ENCODE measurements around the gene CD58. TPM values are rescaled to one million over a fixed set of nuclear protein-coding genes. Genes with fewer than 3 reads are reported as not detected.

Gene CD58
- total RNA-seq, 1 experiment from 2014 or later = 18.9 TPM

GRCh38 chr1:116529199-116529631, 41.6 kb downstream of the CD58 start:
- DNase-seq = no peak
- Mint-ChIP-seq H3K27me3 (ENCODE audit: unreplicated experiment) (no peaks in the 10 kb centered on the region), H3K4me1 (ENCODE audit: low read depth, unreplicated experiment) (peaks cover 10% of the 10 kb centered on the region), H3K9me3 (ENCODE audit: low read depth, unreplicated experiment) (peaks cover 5% of the 10 kb centered on the region), H3K27ac (ENCODE audit: unreplicated experiment) (no peak overlapping the region), H3K4me3 (ENCODE audit: low read depth, unreplicated experiment) (no peak overlapping the region), H3K36me3 (ENCODE audit: insufficient read depth, unreplicated experiment) (peaks cover 17% of the 10 kb centered on the region)
- CTCF ChIA-PET = no interaction called here
- BruUV-seq (replicated peaks) = no TSS peak
- TF ChIP-seq CTCF (IDR thresholded peaks at IDR 0.05; ENCODE audit: unreplicated experiment) = no peak
- intact Hi-C loops (cut with micrococcal nuclease; ENCODE audit: unreplicated experiment) = no loop called here

GRCh38 chr1:116528329-116529083, 42.3 kb downstream of the CD58 start:
- intact Hi-C loops (cut with micrococcal nuclease; ENCODE audit: unreplicated experiment) = no loop called here
- H3K36me3 Mint-ChIP-seq (ENCODE audit: insufficient read depth, unreplicated experiment) = peaks cover 9% of the 10 kb centered on the region
- no peak overlapping the region for H3K27ac Mint-ChIP-seq (ENCODE audit: unreplicated experiment)
- TF ChIP-seq CTCF (IDR thresholded peaks at IDR 0.05; ENCODE audit: unreplicated experiment) = no peak
- BruUV-seq (replicated peaks) = no TSS peak
- no peaks in the 10 kb centered on the region for H3K27me3 Mint-ChIP-seq (ENCODE audit: unreplicated experiment)
- DNase-seq = no peak
- no peak overlapping the region for H3K4me3 Mint-ChIP-seq (ENCODE audit: low read depth, unreplicated experiment)
- CTCF ChIA-PET = no interaction called here
- peaks cover 5% of the 10 kb centered on the region for H3K9me3 Mint-ChIP-seq (ENCODE audit: low read depth, unreplicated experiment)
- peaks cover 10% of the 10 kb centered on the region for H3K4me1 Mint-ChIP-seq (ENCODE audit: low read depth, unreplicated experiment)

- H3K4me1 Mint-ChIP-seq (ENCODE audit: low read depth, unreplicated experiment) = peaks cover 10% of the 10 kb centered on the region
- TF ChIP-seq CTCF (IDR thresholded peaks at IDR 0.05; ENCODE audit: unreplicated experiment) = no peak
- BruUV-seq (replicated peaks) = no TSS peak
- no peak overlapping the region for H3K27ac Mint-ChIP-seq (ENCODE audit: unreplicated experiment)
- H3K4me3 Mint-ChIP-seq (ENCODE audit: low read depth, unreplicated experiment) = no peak overlapping the region
- CTCF ChIA-PET = no interaction called here
- peaks cover 5% of the 10 kb centered on the region for H3K9me3 Mint-ChIP-seq (ENCODE audit: low read depth, unreplicated experiment)
- no peaks in the 10 kb centered on the region for H3K36me3 Mint-ChIP-seq (ENCODE audit: insufficient read depth, unreplicated experiment)
- H3K27me3 Mint-ChIP-seq (ENCODE audit: unreplicated experiment) = no peaks in the 10 kb centered on the region
- no peak for DNase-seq
- intact Hi-C loops (cut with micrococcal nuclease; ENCODE audit: unreplicated experiment) = no loop called here
Measured at GRCh38 chr1:116525440-116525839, 45.4 kb downstream of the CD58 start.

GRCh38 chr1:116521186-116521585, 49.6 kb downstream of the CD58 start:
- intact Hi-C loops (cut with micrococcal nuclease; ENCODE audit: unreplicated experiment) = no loop called here
- no peak for TF ChIP-seq CTCF (IDR thresholded peaks at IDR 0.05; ENCODE audit: unreplicated experiment)
- Mint-ChIP-seq H3K9me3 (ENCODE audit: low read depth, unreplicated experiment) (no peaks in the 10 kb centered on the region), H3K27ac (ENCODE audit: unreplicated experiment) (no peak overlapping the region), H3K4me1 (ENCODE audit: low read depth, unreplicated experiment) (peaks cover 17% of the 10 kb centered on the region), H3K36me3 (ENCODE audit: insufficient read depth, unreplicated experiment) (peaks cover 12% of the 10 kb centered on the region), H3K4me3 (ENCODE audit: low read depth, unreplicated experiment) (no peak overlapping the region), H3K27me3 (ENCODE audit: unreplicated experiment) (no peaks in the 10 kb centered on the region)
- no peak for DNase-seq
- no TSS peak for BruUV-seq (replicated peaks)
- CTCF ChIA-PET = no interaction called here

Data from Calu3 (cell line).